ENCODE measurements around the gene TBC1D8B. TPM values are rescaled to one million over a fixed set of nuclear protein-coding genes. Genes with fewer than 3 reads are reported as not detected.
"Not testable (repeated sequence)": the region's sequence is repeated elsewhere in the genome, so short reads cannot be mapped to it uniquely, and the experiment has no call there.

Gene TBC1D8B
- total and polyA plus RNA-seq, 4 experiments from 2014 or later: 0.28 to 3.8 (median 1.7) TPM

DNA sequence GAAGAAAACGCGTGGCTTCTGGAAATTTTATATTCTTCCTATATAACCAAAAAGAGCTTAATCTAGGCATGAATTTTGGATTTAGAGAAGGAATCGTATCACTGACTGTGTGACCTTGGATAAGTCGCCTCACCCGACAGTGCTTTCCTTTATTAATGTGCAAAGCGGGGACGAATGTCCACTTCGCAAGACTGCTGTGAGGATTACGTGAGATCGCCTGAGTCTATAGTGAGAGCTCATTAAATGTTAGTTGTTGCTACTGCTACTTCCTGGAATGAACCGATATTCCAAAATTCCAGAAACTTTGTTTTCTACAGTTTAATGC lies 448 bp upstream of the TBC1D8B start:
- ChIA-PET POLR2A (ENCODE audit: partially characterized antibody) (no interaction called here), CTCF (ENCODE audit: partially characterized antibody) (no interaction called here)
- Mint-ChIP-seq H3K4me3 (peak overlapping the region; percentile 24 to 97 (median 92)), H3K9me3 (peaks cover 0 to 7% (median 0%) of the 10 kb centered on the region in 8 donors), H3K4me1 (peaks cover 6 to 17% (median 12%) of the 10 kb centered on the region in 4 donors), H3K27me3 (peaks cover 4 to 11% of the 10 kb centered on the region in 2 donors), H3K36me3 (peaks cover 0 to 2% of the 10 kb centered on the region in 2 donors), H3K27ac (peak overlapping the region in 1 of 7 donors; percentile 6)
- Histone ChIP-seq H3K4me1 (ENCODE audit: insufficient read depth, low read length) (peaks cover 3% of the 10 kb centered on the region), H3K27me3 (ENCODE audit: insufficient read depth, low read length) (peaks cover 3% of the 10 kb centered on the region), H3K27ac (ENCODE audit: low read depth, low read length) (no peak overlapping the region), H3K4me3 (ENCODE audit: low read length in 2 of 2) (peak overlapping the region; percentile 36 to 52), H3K36me3 (ENCODE audit: insufficient read depth, low read length) (no peaks in the 10 kb centered on the region), H3K9me3 (ENCODE audit: control insufficient read depth in 1 of 2, low read length in 2 of 2) (no peaks in the 10 kb centered on the region)
- intact Hi-C loops (cut with micrococcal nuclease): loop anchor here (5.0 to 10.0 kb wide), 2 partner anchors 190 to 313 kb away; partner anchors contain the start of genes RADX and RBM41
- DNase-seq: no peak

DNA sequence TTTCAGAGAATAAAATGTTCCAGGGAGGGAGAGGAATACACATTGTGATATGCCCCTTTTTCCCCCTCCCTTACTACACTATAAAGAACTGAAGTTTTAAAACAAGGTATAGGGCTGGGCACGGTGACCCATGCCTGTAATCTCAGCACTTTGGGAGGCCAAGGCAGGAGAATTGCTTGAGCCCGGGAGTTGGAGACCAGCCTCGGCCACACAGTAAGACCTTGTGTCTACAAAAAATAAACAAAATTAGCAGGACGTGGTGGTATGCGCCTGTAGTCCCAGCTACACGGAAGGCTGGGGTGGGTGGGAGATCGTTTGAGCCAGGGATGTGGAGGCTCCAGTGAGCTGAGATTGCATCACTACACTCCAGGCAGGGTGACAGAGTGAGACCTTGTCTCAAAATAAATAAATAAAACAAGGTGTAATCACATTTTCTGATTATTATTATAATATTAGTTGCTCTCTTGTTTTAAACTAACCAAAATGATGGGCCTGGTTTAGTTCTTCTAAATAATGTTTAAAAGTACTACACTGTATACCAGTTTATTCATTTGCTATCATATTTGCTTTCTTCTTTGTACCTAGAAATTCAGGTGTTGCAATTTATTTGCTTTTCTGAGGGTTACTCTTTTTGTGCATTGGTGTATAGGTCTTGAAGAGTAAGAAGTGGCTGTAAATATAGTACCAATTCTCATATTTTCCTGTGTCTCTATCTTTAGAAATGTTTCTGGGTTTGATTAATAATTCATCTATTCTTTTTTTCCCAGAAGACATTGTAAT lies 8.8 kb downstream of the TBC1D8B start:
- H3K4me1 ChIP-seq (ENCODE audit: insufficient read depth, low read length): no peaks in the 10 kb centered on the region
- POLR2A ChIA-PET (ENCODE audit: partially characterized antibody): no interaction called here
- CTCF ChIA-PET (ENCODE audit: partially characterized antibody): no interaction called here
- Mint-ChIP-seq H3K4me1 (no peaks in the 10 kb centered on the region), H3K27ac (no peak overlapping the region), H3K36me3 (no peaks in the 10 kb centered on the region), H3K9me3 (no peaks in the 10 kb centered on the region), H3K27me3 (peaks cover 0 to 2% of the 10 kb centered on the region in 2 donors), H3K4me3 (no peak overlapping the region)
- DNase-seq: no peak
- no peaks in the 10 kb centered on the region for H3K36me3 ChIP-seq (ENCODE audit: insufficient read depth, low read length)
- intact Hi-C loops (cut with micrococcal nuclease): no loop called here
- no peak overlapping the region for H3K27ac ChIP-seq (ENCODE audit: low read depth, low read length)
- H3K4me3 ChIP-seq (ENCODE audit: low read length in 2 of 2): no peak overlapping the region
- no peaks in the 10 kb centered on the region for H3K27me3 ChIP-seq (ENCODE audit: insufficient read depth, low read length)
- H3K9me3 ChIP-seq (ENCODE audit: control insufficient read depth in 1 of 2, low read length in 2 of 2): no peaks in the 10 kb centered on the region

DNA sequence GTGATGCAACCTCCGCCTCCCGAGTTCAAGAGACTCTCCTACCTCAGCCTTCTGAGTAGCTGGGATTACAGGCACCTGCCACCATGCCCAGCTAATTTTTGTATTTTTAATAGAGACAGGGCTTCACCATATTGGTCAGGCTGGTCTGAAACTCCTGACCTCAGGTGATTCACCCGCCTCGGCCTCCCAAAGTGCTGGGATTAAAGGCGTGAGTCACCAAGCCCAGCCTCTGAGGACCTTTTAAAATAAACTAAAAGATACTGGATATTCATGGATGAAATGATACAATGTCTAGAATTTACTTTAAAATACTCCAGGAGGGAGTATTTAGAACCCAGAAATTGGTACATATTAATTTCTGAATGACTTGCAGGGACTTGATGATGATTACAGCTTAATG lies 10.5 kb downstream of the TBC1D8B start:
- H3K4me3 Mint-ChIP-seq; H3K4me3 ChIP-seq (ENCODE audit: low read length in 2 of 2); intact Hi-C loops (cut with micrococcal nuclease); H3K27ac Mint-ChIP-seq; H3K4me1 ChIP-seq (ENCODE audit: insufficient read depth, low read length); H3K4me1 Mint-ChIP-seq; H3K27me3 ChIP-seq (ENCODE audit: insufficient read depth, low read length); POLR2A ChIA-PET (ENCODE audit: partially characterized antibody); CTCF ChIA-PET (ENCODE audit: partially characterized antibody); H3K9me3 ChIP-seq (ENCODE audit: control insufficient read depth in 1 of 2, low read length in 2 of 2); H3K9me3 Mint-ChIP-seq; H3K27ac ChIP-seq (ENCODE audit: low read depth, low read length); H3K36me3 ChIP-seq (ENCODE audit: insufficient read depth, low read length); DNase-seq; H3K27me3 Mint-ChIP-seq; H3K36me3 Mint-ChIP-seq: not testable (repeated sequence)

DNA sequence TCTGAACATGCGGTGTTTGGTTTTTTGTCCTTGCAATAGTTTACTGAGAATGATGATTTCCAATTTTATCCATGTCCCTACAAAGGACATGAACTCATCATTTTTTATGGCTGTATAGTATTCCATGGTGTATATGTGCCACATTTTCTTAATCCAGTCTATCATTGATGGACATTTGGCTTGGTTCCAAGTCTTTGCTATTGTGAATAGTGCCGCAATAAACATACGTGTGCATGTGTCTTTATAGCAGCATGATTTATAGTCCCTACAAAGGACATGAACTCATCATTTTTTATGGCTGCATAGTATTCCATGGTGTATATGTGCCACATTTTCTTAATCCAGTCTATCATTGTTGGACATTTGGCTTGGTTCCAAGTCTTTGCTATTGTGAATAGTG lies 11.6 kb downstream of the TBC1D8B start:
- H3K9me3 Mint-ChIP-seq; H3K36me3 Mint-ChIP-seq; H3K27me3 Mint-ChIP-seq; H3K27me3 ChIP-seq (ENCODE audit: insufficient read depth, low read length); H3K4me1 Mint-ChIP-seq; intact Hi-C loops (cut with micrococcal nuclease); H3K9me3 ChIP-seq (ENCODE audit: control insufficient read depth in 1 of 2, low read length in 2 of 2); POLR2A ChIA-PET (ENCODE audit: partially characterized antibody); H3K4me3 Mint-ChIP-seq; H3K36me3 ChIP-seq (ENCODE audit: insufficient read depth, low read length); H3K27ac ChIP-seq (ENCODE audit: low read depth, low read length); H3K27ac Mint-ChIP-seq; H3K4me1 ChIP-seq (ENCODE audit: insufficient read depth, low read length); DNase-seq; H3K4me3 ChIP-seq (ENCODE audit: low read length in 2 of 2); CTCF ChIA-PET (ENCODE audit: partially characterized antibody): not testable (repeated sequence)

DNA sequence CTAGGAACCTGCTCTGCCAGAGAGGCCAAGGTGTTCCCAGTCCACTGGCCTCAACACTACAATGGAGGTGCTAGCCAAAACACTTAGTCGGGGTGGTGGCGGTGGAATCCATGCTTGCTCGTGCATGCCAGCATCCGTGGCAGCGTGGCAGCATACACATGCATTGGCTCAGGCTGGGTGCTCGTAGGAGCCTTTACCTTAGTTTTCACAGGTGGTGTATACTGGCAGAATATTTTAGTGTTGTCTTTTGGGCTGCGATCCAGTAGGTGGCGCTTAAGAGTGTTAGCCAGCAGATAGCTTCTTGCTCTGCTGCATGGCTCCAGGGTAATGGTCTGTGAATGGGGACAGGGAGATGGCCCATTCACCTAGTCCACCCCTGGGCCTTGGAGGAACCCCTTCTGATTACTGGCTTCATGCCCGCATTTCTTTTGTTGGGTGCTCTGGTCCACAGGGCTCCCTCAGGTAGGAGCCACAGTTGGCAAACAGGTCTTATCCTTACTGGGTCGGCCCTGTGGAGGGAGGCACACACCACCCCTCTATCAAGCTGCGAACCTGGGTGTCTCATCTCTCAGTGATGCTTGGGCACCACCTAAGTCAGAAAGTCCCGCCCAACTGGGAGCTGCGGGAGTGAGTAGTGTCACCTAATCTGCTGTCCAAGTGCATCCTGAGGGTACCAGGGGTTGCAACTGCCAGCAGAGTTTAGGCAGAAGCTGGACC lies 60.7 kb downstream of the TBC1D8B start:
- intact Hi-C loops (cut with micrococcal nuclease): no loop called here
- Mint-ChIP-seq H3K27ac (no peak overlapping the region), H3K4me3 (no peak overlapping the region), H3K27me3 (no peaks in the 10 kb centered on the region), H3K9me3 (peaks cover 0 to 3% (median 0%) of the 10 kb centered on the region in 8 donors), H3K4me1 (no peaks in the 10 kb centered on the region), H3K36me3 (no peaks in the 10 kb centered on the region)
- ChIA-PET CTCF (ENCODE audit: partially characterized antibody) (interaction anchor here (1.3 kb wide), 1 partner anchor 12 kb away, joined by 4 read pairs; no protein-coding TSS in a partner anchor), POLR2A (ENCODE audit: partially characterized antibody) (no interaction called here)
- H3K27ac ChIP-seq (ENCODE audit: low read depth, low read length): no peak overlapping the region
- H3K9me3 ChIP-seq (ENCODE audit: control insufficient read depth in 1 of 2, low read length in 2 of 2): no peaks in the 10 kb centered on the region
- H3K4me3 ChIP-seq (ENCODE audit: low read length in 2 of 2): no peak overlapping the region
- no peaks in the 10 kb centered on the region for H3K36me3 ChIP-seq (ENCODE audit: insufficient read depth, low read length)
- no peaks in the 10 kb centered on the region for H3K4me1 ChIP-seq (ENCODE audit: insufficient read depth, low read length)
- H3K27me3 ChIP-seq (ENCODE audit: insufficient read depth, low read length): no peaks in the 10 kb centered on the region
- DNase-seq: peak; percentile 6 to 22 (median 19)

DNA sequence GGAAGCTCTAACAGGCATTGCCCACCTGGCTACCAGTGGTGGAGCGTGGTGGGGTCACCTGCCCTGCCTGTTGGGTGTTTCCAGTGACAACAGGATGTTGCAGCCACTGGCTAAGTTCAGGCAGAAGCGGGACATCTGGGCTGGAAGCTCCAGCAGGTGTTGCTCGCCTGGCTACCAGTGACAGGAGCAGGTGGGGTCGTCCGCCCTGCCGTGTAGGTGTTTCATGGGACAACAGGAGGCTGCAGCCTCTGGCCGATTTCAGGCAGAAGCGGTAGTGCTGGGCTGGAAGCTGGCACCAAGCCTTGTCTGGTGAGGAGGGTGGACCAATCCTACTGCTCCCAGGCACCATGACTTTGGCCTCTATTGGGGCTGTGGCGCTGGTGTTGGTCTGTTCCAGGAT lies 61.2 kb downstream of the TBC1D8B start:
- no peaks in the 10 kb centered on the region for H3K4me1 Mint-ChIP-seq
- H3K9me3 ChIP-seq (ENCODE audit: control insufficient read depth in 1 of 2, low read length in 2 of 2): no peaks in the 10 kb centered on the region
- CTCF ChIA-PET (ENCODE audit: partially characterized antibody): interaction anchor here (1.3 kb wide), 1 partner anchor 11 kb away, joined by 4 read pairs; no protein-coding TSS in a partner anchor
- no peak overlapping the region for H3K27ac Mint-ChIP-seq
- H3K4me3 Mint-ChIP-seq: no peak overlapping the region
- POLR2A ChIA-PET (ENCODE audit: partially characterized antibody): no interaction called here
- no peaks in the 10 kb centered on the region for H3K36me3 ChIP-seq (ENCODE audit: insufficient read depth, low read length)
- H3K9me3 Mint-ChIP-seq: peaks cover 0 to 3% (median 0%) of the 10 kb centered on the region in 8 donors
- no peaks in the 10 kb centered on the region for H3K36me3 Mint-ChIP-seq
- DNase-seq: peak in 1 of 5 donors; percentile 16
- no peak overlapping the region for H3K4me3 ChIP-seq (ENCODE audit: low read length in 2 of 2)
- no peaks in the 10 kb centered on the region for H3K27me3 ChIP-seq (ENCODE audit: insufficient read depth, low read length)
- H3K27me3 Mint-ChIP-seq: no peaks in the 10 kb centered on the region
- H3K4me1 ChIP-seq (ENCODE audit: insufficient read depth, low read length): no peaks in the 10 kb centered on the region
- intact Hi-C loops (cut with micrococcal nuclease): no loop called here
- H3K27ac ChIP-seq (ENCODE audit: low read depth, low read length): no peak overlapping the region

DNA sequence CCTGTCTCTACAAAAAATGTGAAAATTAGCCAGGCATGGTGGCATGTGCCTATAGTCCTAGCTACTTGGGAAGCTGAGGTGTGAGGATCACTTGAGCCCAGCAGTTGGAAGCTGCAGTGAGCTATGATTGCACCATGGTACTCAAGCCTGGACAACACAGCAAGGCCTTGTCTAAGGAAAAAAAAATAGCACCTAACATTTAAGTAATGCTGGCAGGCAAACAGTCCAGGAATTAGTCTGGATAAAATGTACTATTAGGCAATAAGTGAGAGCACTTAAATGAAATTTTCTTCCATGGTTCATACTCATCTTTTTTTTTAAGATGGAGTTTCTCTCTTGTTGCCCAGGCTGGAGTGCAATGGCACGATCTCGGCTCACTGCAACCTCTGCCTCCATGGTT lies 70.3 kb downstream of the TBC1D8B start:
- H3K4me3 ChIP-seq (ENCODE audit: low read length in 2 of 2); intact Hi-C loops (cut with micrococcal nuclease); H3K27ac Mint-ChIP-seq; H3K4me1 Mint-ChIP-seq; H3K27me3 Mint-ChIP-seq; H3K9me3 ChIP-seq (ENCODE audit: control insufficient read depth in 1 of 2, low read length in 2 of 2); POLR2A ChIA-PET (ENCODE audit: partially characterized antibody); H3K9me3 Mint-ChIP-seq; H3K27me3 ChIP-seq (ENCODE audit: insufficient read depth, low read length); H3K4me3 Mint-ChIP-seq; DNase-seq; H3K36me3 Mint-ChIP-seq; H3K4me1 ChIP-seq (ENCODE audit: insufficient read depth, low read length); H3K36me3 ChIP-seq (ENCODE audit: insufficient read depth, low read length); H3K27ac ChIP-seq (ENCODE audit: low read depth, low read length): not testable (repeated sequence)
- CTCF ChIA-PET (ENCODE audit: partially characterized antibody): interaction anchor here (1.0 to 1.7 kb wide), 2 partner anchors 22 to 1022 kb away, joined by 3 to 11 read pairs; no protein-coding TSS in a partner anchor

All from CD4-positive, alpha-beta memory T cell (primary cell).